HepG2 (cell line): ENCODE data around the gene TIMP3. TPM values are rescaled to one million over a fixed set of nuclear protein-coding genes. Genes with fewer than 3 reads are reported as not detected.

Experiments
- AHDC1 ChIP-seq: sonication (generic); formaldehyde crosslinking; IDR thresholded peaks from 2 replicates; pipeline ENCODE4 v1.5.1; 2020; ENCODE audit warnings: mild to moderate bottlenecking, missing genetic modification reagents, borderline replicate concordance
- CCDC6 ChIP-seq: sonication (generic); formaldehyde crosslinking; IDR thresholded peaks from 2 replicates; pipeline ENCODE4 v1.8.1; 2022; ENCODE audit warnings: mild to moderate bottlenecking, missing genetic modification reagents, moderate library complexity
- JUNB ChIP-seq: sonication (generic); formaldehyde crosslinking; IDR thresholded peaks from 2 replicates; pipeline ENCODE4 v1.8.0; 2022; ENCODE audit warnings: missing genetic modification reagents, mild to moderate bottlenecking, borderline replicate concordance
- MAFK ChIP-seq, 2 experiments: IDR thresholded peaks in 1 of 2; conservative IDR thresholded peaks in 1 of 2; 2 replicates each; pipeline ENCODE4 v1.6.1; 2011; ENCODE audit warnings: improper control_type of control experiment in 2 of 2, low read length in 2 of 2
- MED1 ChIP-seq: sonication (generic); formaldehyde crosslinking; IDR thresholded peaks from 2 replicates; pipeline ENCODE4 v1.4.0; 2020; ENCODE audit warnings: missing genetic modification reagents
- NAIF1 ChIP-seq: sonication (generic); formaldehyde crosslinking; IDR thresholded peaks from 2 replicates; pipeline ENCODE4 v1.5.0; 2020; ENCODE audit warnings: mild to moderate bottlenecking, missing genetic modification reagents, borderline replicate concordance
- NCOR1 ChIP-seq: fragments of 200-600 bp; sonication (generic); IDR thresholded peaks from 2 replicates; pipeline ENCODE4 v1.7.0; 2017; ENCODE audit warnings: antibody characterized with exemption, low read length, borderline replicate concordance
- NR2F2 ChIP-seq: IDR thresholded peaks from 2 replicates; pipeline ENCODE4 v1.6.1; 2012; ENCODE audit warnings: low read depth, inconsistent platforms, borderline replicate concordance
- PATZ1 ChIP-seq: sonication (generic); formaldehyde crosslinking; IDR thresholded peaks from 2 replicates; pipeline ENCODE4 v1.4.0; 2020; ENCODE audit warnings: missing genetic modification reagents
- PHF21A ChIP-seq: sonication (generic); formaldehyde crosslinking; IDR thresholded peaks from 2 replicates; pipeline ENCODE4 v1.5.0; 2020; ENCODE audit warnings: mild to moderate bottlenecking, missing genetic modification reagents
- SRSF1 ChIP-seq: fragments of 200-400 bp; formaldehyde crosslinking; optimal IDR thresholded peaks from 2 replicates; pipeline ENCODE3; 2017; ENCODE audit warnings: mild to moderate bottlenecking, low read depth, low read length, moderate library complexity
- ZBTB20 ChIP-seq: sonication (generic); formaldehyde crosslinking; IDR thresholded peaks from 2 replicates; pipeline ENCODE4 v1.8.1; 2023; ENCODE audit warnings: missing genetic modification reagents, low read depth, mild to moderate bottlenecking, borderline replicate concordance
- ZNF235 ChIP-seq: sonication (generic); formaldehyde crosslinking; IDR thresholded peaks from 2 replicates; pipeline ENCODE4 v1.8.1; 2023; ENCODE audit warnings: mild to moderate bottlenecking, missing genetic modification reagents, borderline replicate concordance
- ZNF354B ChIP-seq: sonication (generic); formaldehyde crosslinking; IDR thresholded peaks from 2 replicates; pipeline ENCODE4 v1.8.0; 2022; ENCODE audit warnings: mild to moderate bottlenecking, missing genetic modification reagents
- ZNF501 ChIP-seq: sonication (generic); formaldehyde crosslinking; IDR thresholded peaks from 2 replicates; pipeline ENCODE4 v1.5.1; 2020; ENCODE audit warnings: mild to moderate bottlenecking, moderate library complexity, missing genetic modification reagents
- ZNF644 ChIP-seq: IDR thresholded peaks from 2 replicates; pipeline ENCODE4 v1.6.1; 2016; ENCODE audit warnings: low read depth
- polyA plus RNA-seq, 8 experiments: library from polyadenylated mRNA; depleted of rRNA in 3 of 8; stranded (reverse) in 7 of 8; unstranded in 1 of 8; fragments of >200 nt; fragmentation: Illumina TruSeq in 4 of 8; extraction: Trizol in 4 of 8; gene quantifications; 2 replicates each; pipeline versions ENCODE4 v1.2.1 to v1.2.3, GENCODE V29; 2011 to 2016; ENCODE audit warnings: low read depth in 4 of 8, missing spikeins in 1 of 8, mixed read lengths in 1 of 8; ENCODE audit not compliant: insufficient read depth in 1 of 8
- total RNA-seq, 5 experiments: library from RNA; depleted of rRNA; stranded (reverse); fragments of >200 nt; fragmentation: Illumina TruSeq; extraction: Trizol; gene quantifications; 2 replicates each; pipeline ENCODE4 v1.2.3, GENCODE V29; 2016; ENCODE audit warnings: low read depth in 1 of 5
- TF ChIP-seq, protein P1 (sequence below): sonication (generic); formaldehyde crosslinking; IDR thresholded peaks from 2 replicates; pipeline ENCODE4 v1.5.1; 2020; ENCODE audit warnings: mild to moderate bottlenecking, missing genetic modification reagents, borderline replicate concordance
- TF ChIP-seq, protein P2 (sequence below): sonication (generic); formaldehyde crosslinking; IDR thresholded peaks from 2 replicates; pipeline ENCODE4 v1.9.0; 2021; ENCODE audit warnings: missing genetic modification reagents, mild to moderate bottlenecking, borderline replicate concordance

TIMP3 gene
- total and polyA plus RNA-seq, 2 of the 13 experiments (the other 11 are each of a cell fraction or from before 2014, with no cell fraction given): 57.3 to 86.6 TPM

- TF ChIP-seq PATZ1 (CRISPR knock-in tag) (no peak), PHF21A (CRISPR knock-in tag) (peak; percentile 47), SRSF1 (no peak), MAFK (conservative IDR thresholded peaks at IDR 0.05 in 1 of 2, IDR thresholded peaks at IDR 0.05 in 1 of 2; ENCODE audit: low read length in 2 of 2) (0 out of 4 replicates have a peak, but pooled peaks of 1 of the 2 experiments have one; percentile 9), CCDC6 (CRISPR knock-in tag) (0 out of 2 replicates have a peak, but pooled peaks have one; percentile 39), ZNF235 (CRISPR knock-in tag) (no peak), AHDC1 (CRISPR knock-in tag) (0 out of 2 replicates have a peak, but pooled peaks have one; percentile 18), ZNF644 (CRISPR knock-in tag) (peak; percentile 93), JUNB (CRISPR knock-in tag) (peak; percentile 41; the same call in 1 of the 2 replicates), ZBTB20 (CRISPR knock-in tag) (0 out of 2 replicates have a peak, but pooled peaks have one; percentile 42), MED1 (peak; percentile 64; the same call in 1 of the 2 replicates), NR2F2 (0 out of 2 replicates have a peak, but pooled peaks have one; percentile 17), ZNF501 (CRISPR knock-in tag) (peak; percentile 80), ZNF354B (no peak), NCOR1 (0 out of 2 replicates have a peak, but pooled peaks have one; percentile 51), NAIF1 (no peak)
- TF ChIP-seq, protein P1, sequence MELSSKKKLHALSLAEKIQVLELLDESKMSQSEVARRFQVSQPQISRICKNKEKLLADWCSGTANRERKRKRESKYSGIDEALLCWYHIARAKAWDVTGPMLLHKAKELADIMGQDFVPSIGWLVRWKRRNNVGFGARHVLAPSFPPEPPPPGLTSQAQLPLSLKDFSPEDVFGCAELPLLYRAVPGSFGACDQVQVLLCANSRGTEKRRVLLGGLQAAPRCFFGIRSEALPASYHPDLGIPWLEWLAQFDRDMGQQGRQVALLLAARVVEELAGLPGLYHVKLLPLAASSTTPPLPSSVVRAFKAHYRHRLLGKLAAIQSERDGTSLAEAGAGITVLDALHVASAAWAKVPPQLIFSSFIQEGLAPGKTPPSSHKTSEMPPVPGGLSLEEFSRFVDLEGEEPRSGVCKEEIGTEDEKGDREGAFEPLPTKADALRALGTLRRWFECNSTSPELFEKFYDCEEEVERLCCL (CRISPR knock-in tag): no peak
- TF ChIP-seq, protein P2, sequence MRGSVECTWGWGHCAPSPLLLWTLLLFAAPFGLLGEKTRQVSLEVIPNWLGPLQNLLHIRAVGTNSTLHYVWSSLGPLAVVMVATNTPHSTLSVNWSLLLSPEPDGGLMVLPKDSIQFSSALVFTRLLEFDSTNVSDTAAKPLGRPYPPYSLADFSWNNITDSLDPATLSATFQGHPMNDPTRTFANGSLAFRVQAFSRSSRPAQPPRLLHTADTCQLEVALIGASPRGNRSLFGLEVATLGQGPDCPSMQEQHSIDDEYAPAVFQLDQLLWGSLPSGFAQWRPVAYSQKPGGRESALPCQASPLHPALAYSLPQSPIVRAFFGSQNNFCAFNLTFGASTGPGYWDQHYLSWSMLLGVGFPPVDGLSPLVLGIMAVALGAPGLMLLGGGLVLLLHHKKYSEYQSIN (CRISPR knock-in tag): no peak
These were observed 47.0 kb upstream of the TIMP3 start (continued) for GRCh38 chr22:32754413-32755041.
